K562 (cell line): ENCODE data around the gene CISD3. TPM values are rescaled to one million over a fixed set of nuclear protein-coding genes. Genes with fewer than 3 reads are reported as not detected.
A peak's percentile ranks its signal among the peaks of the same experiment; 100 is the strongest.

Experiments
- ATAC-seq: fragments of 200-7000 bp; cut with Tn5 transposase; 3 replicates; pipeline ENCODE4 v1.9.1; 2020; ENCODE audit warnings: moderate library complexity
- BruUV-seq: library from RNA; stranded (reverse); fragments of 400-500 nt; replicated peaks from 2 replicates; lab custom pipeline; 2021; lab: Mats Ljungman, UMichigan
- CTCF ChIA-PET: fragments of 300-600 bp; formaldehyde crosslinking; extraction: SDS; loops from one replicate; lab custom pipeline; 2021; ENCODE audit warnings: low intra/inter-chr PET ratio; lab: Yijun Ruan, JAX
- POLR2A ChIA-PET: fragments of 300-600, 350-650 bp; sonication (Branson Sonifier 250); formaldehyde crosslinking; extraction: SDS; loops from one replicate; lab custom pipeline; 2021; ENCODE audit warnings: antibody characterized with exemption, inconsistent platforms; lab: Yijun Ruan, JAX
- DNase-seq, 4 experiments: peaks; one replicate each; pipeline versions ENCODE4 v3.0.0 to v3.0.0-alpha.2; 2011 to 2018; ENCODE audit warnings: low spot score in 3 of 4, mixed read lengths in 3 of 4; ENCODE audit errors: extremely low read depth in 1 of 4
- FAIRE-seq: peaks from 2 replicates; lab custom pipeline; 2011; peaks lifted over from hg19 to GRCh38; lab: Jason Lieb, UNC
- H2AFZ ChIP-seq: 2 replicates; pipeline ENCODE4 v1.6.0; 2011; ENCODE audit warnings: low read depth, low read length, control low read depth, inconsistent platforms
- H3K27ac ChIP-seq: fragments of 200-600 bp; 3 replicates; pipeline ENCODE4 v1.8.0; 2011; ENCODE audit warnings: low read depth, mild to moderate bottlenecking, control low read depth, inconsistent platforms, low read length, moderate library complexity, mixed read lengths; ENCODE audit errors: extremely low read depth
- H3K27me3 ChIP-seq, 2 experiments: fragments of 300-600 bp in 1 of 2; 2 replicates in 1 of 2; 3 replicates in 1 of 2; pipeline versions ENCODE4 v1.6.0 to v1.8.0; 2011; ENCODE audit warnings: inconsistent platforms in 2 of 2, low read length in 2 of 2, mild to moderate bottlenecking in 1 of 2, mixed read lengths in 1 of 2, moderate library complexity in 1 of 2; ENCODE audit not compliant: control insufficient read depth in 2 of 2, insufficient read depth in 2 of 2
- H3K36me3 ChIP-seq: fragments of 300-600 bp; 3 replicates; pipeline ENCODE4 v1.8.0; 2011; ENCODE audit warnings: mild to moderate bottlenecking, low read length, inconsistent platforms; ENCODE audit not compliant: control insufficient read depth, insufficient read depth
- H3K4me1 ChIP-seq, 2 experiments: fragments of 200-600 bp in 1 of 2; replicated peaks in 1 of 2; 2 replicates in 1 of 2; 3 replicates in 1 of 2; pipeline versions ENCODE4 v1.5.1 to v1.8.0; 2011; ENCODE audit warnings: inconsistent platforms in 2 of 2, low read length in 2 of 2, mild to moderate bottlenecking in 1 of 2, mixed read lengths in 1 of 2, moderate library complexity in 1 of 2; ENCODE audit not compliant: control insufficient read depth in 2 of 2, insufficient read depth in 2 of 2
- H3K4me2 ChIP-seq: 2 replicates; pipeline ENCODE4 v1.6.1; 2011; ENCODE audit warnings: low read length, control low read depth, inconsistent platforms, mixed read lengths; ENCODE audit not compliant: insufficient read depth
- H3K4me3 ChIP-seq: fragments of 200-600 bp; sonication (generic), shearing (Covaris generic); 2 replicates; pipeline ENCODE4 v1.5.1; 2016; ENCODE audit warnings: control low read depth, inconsistent platforms
- H3K79me2 ChIP-seq: fragments of 200-600 bp; 3 replicates; pipeline ENCODE4 v1.8.0; 2011; ENCODE audit warnings: low read length, inconsistent platforms; ENCODE audit not compliant: control insufficient read depth, insufficient read depth
- H3K9ac ChIP-seq, 2 experiments: 2 replicates each; pipeline versions ENCODE4 v1.6.0 to v1.6.1; 2011; ENCODE audit warnings: low read depth in 2 of 2, low read length in 2 of 2, control low read depth in 1 of 2, inconsistent platforms in 1 of 2, mild to moderate bottlenecking in 1 of 2, mixed read lengths in 1 of 2; ENCODE audit not compliant: insufficient read depth in 1 of 2
- H3K9me1 ChIP-seq: one replicate; pipeline ENCODE4 v1.6.0; 2011; ENCODE audit warnings: inconsistent platforms, mild to moderate bottlenecking, low read length, moderate library complexity; ENCODE audit not compliant: control insufficient read depth, insufficient read depth
- H3K9me3 ChIP-seq: replicated peaks from 2 replicates; pipeline ENCODE4 v1.5.1; 2011; ENCODE audit warnings: low read depth, low read length, inconsistent platforms; ENCODE audit not compliant: control insufficient read depth, insufficient read depth
- H4K20me1 ChIP-seq: replicated peaks from 2 replicates; pipeline ENCODE4 v1.6.1; 2011; ENCODE audit warnings: low read length, inconsistent platforms, mixed read lengths; ENCODE audit not compliant: control insufficient read depth, insufficient read depth
- CBFA2T2 ChIP-seq: fragments of 450-650 bp; conservative IDR thresholded peaks from 2 replicates; pipeline ENCODE4 v1.6.1; 2017; ENCODE audit warnings: mild to moderate bottlenecking
- DDX20 ChIP-seq: fragments of 450-650 bp; IDR thresholded peaks from 2 replicates; pipeline ENCODE4 v1.6.1; 2016; ENCODE audit warnings: missing genetic modification characterization, low read depth, mild to moderate bottlenecking, missing compliant biosample characterization, moderate library complexity
- ELF1 ChIP-seq: fragments of 200-800 bp; sonication (Bioruptor generic); IDR thresholded peaks from 2 replicates; pipeline ENCODE4 v1.6.1; 2016; ENCODE audit warnings: missing genetic modification characterization, missing compliant biosample characterization
- ESRRA ChIP-seq: fragments of 450-650 bp; IDR thresholded peaks from 2 replicates; pipeline ENCODE4 v1.6.1; 2014; ENCODE audit warnings: low read depth, mild to moderate bottlenecking, moderate library complexity, borderline replicate concordance
- NEUROD1 ChIP-seq: fragments of 150-350 bp; IDR thresholded peaks from 2 replicates; pipeline ENCODE4 v1.6.1; 2014; ENCODE audit warnings: borderline replicate concordance, low read length, low read depth; ENCODE audit not compliant: partially characterized antibody
- PML ChIP-seq: IDR thresholded peaks from 2 replicates; pipeline ENCODE4 v1.6.1; 2012; ENCODE audit warnings: low read length, inconsistent platforms
- POLR3A ChIP-seq: IDR thresholded peaks from 2 replicates; pipeline ENCODE4 v1.6.1; 2011; ENCODE audit warnings: borderline replicate concordance, mild to moderate bottlenecking, moderate library complexity; ENCODE audit not compliant: insufficient read length, insufficient read depth; ENCODE audit errors: extremely low read depth
- RERE ChIP-seq: sonication (generic); formaldehyde crosslinking; IDR thresholded peaks from 2 replicates; pipeline ENCODE4 v1.8.0; 2023; ENCODE audit warnings: missing genetic modification reagents, mild to moderate bottlenecking, borderline replicate concordance
- SMAD4 ChIP-seq: fragments of 250-450 bp; sonication (Bioruptor Pico); conservative IDR thresholded peaks from 2 replicates; pipeline ENCODE4 v1.8.0; 2021; ENCODE audit warnings: inconsistent platforms, mild to moderate bottlenecking, moderate library complexity
- TBP ChIP-seq: optimal IDR thresholded peaks from 2 replicates; pipeline ENCODE3; 2011; ENCODE audit warnings: low read depth, low read length, improper control_type of control experiment
- TEAD2 ChIP-seq: fragments of 450-650 bp; IDR thresholded peaks from 2 replicates; pipeline ENCODE4 v1.6.1; 2016; ENCODE audit warnings: missing genetic modification characterization, control low read depth, missing compliant biosample characterization
- TFE3 ChIP-seq: fragments of 450-650 bp; formaldehyde crosslinking; IDR thresholded peaks from 2 replicates; pipeline ENCODE4 v1.4.0; 2020; ENCODE audit warnings: mild to moderate bottlenecking, mixed read lengths
- ZBTB12 ChIP-seq: fragments of 250-450 bp; sonication (Bioruptor Pico); IDR thresholded peaks from 2 replicates; pipeline ENCODE4 v1.4.0; 2020
- WGBS: fragments of 100-300 bp; shearing (Covaris generic); methylation state at CpG from one replicate; pipeline ENCODE4 v1.1.6; 2016; ENCODE audit warnings: low coverage, mixed read lengths; ENCODE audit not compliant: insufficient coverage; ENCODE audit errors: missing lambda C conversion rate; 5-methylcytosine and 5-hydroxymethylcytosine counted together
- in situ Hi-C: fragments of 300-500 bp; cut with MboI; formaldehyde crosslinking; loops from 4 replicates; pipeline ENCODE4 v1.15.0; 2018; ENCODE audit warnings: inconsistent platforms, mixed read lengths
- intact Hi-C: fragments of 100-400 bp; cut with micrococcal nuclease; formaldehyde crosslinking; loops from 2 replicates; pipeline ENCODE4 v1.14.2; 2022
- polyA plus RNA-seq, 8 experiments: library from polyadenylated mRNA; depleted of rRNA in 4 of 8; stranded (reverse) in 5 of 8; unstranded in 3 of 8; fragments of >200 nt; fragmentation: Nextera tagmentation in 2 of 8; fragmentation: Illumina TruSeq in 1 of 8; extraction: Ambion mirVana in 2 of 8; extraction: Trizol in 1 of 8; gene quantifications; 2 replicates each; pipeline versions ENCODE4 v1.2.1 to v1.2.3, GENCODE V29; 2011 to 2014; ENCODE audit warnings: inconsistent platforms in 1 of 8, missing spikeins in 1 of 8
- total RNA-seq, 7 experiments: library from RNA; depleted of rRNA in 6 of 7; stranded (reverse); fragments of >200 nt in 6 of 7; fragmentation: Illumina TruSeq in 2 of 7; extraction: Trizol in 2 of 7; gene quantifications; 2 replicates each; pipeline versions ENCODE4 v1.2.1 to v1.2.3, GENCODE V29; 2011 to 2021; ENCODE audit warnings: low replicate concordance in 1 of 7

CISD3 gene
- total and polyA plus RNA-seq, 9 of the 15 experiments (the other 6 are each of a cell fraction or from before 2014, with no cell fraction given), result 5.0 to 60.7 (median 15.7) TPM

GRCh38 chr17:38748149-38748891 is 18.2 kb downstream of the CISD3 start, which contains the start of gene PCGF2:
Gene PCGF2 (minus strand): TSS chr17:38748336. CDS start chr17:38740402, 7,934 bp downstream.
- H3K9me1 ChIP-seq, result peaks cover 4% of the 10 kb centered on the region
- in situ Hi-C loops, result no loop called here
- POLR2A ChIA-PET, result no interaction called here
- no TSS peak for BruUV-seq
- H3K9me3 ChIP-seq, result no peaks in the 10 kb centered on the region
- H3K9ac ChIP-seq, result peak within 1 kb of the TSS; percentile 90 to 94
- H4K20me1 ChIP-seq, result peaks cover 9% of the 10 kb centered on the region
- no peaks in the 10 kb centered on the region for H3K27me3 ChIP-seq
- peak within 1 kb of the TSS; percentile 92 for H3K4me2 ChIP-seq
- no peak for FAIRE-seq
- H2AFZ ChIP-seq, result peak within 1 kb of the TSS; percentile 91
- peaks cover 3% of the 10 kb centered on the region; the same call in 1 of the 3 replicates for H3K36me3 ChIP-seq
- H3K4me1 ChIP-seq, result peaks cover 20 to 61% of the 10 kb centered on the region in 2 experiments
- WGBS, result 10% methylated on average over 18 of the region's 47 CpGs
- H3K79me2 ChIP-seq, result peaks cover 84% of the 10 kb centered on the region
- peak; percentile 77 to 91 (median 81) for DNase-seq
- ATAC-seq, result no peak
- CTCF ChIA-PET, result interaction anchor here (0.5 kb wide), 1 partner anchor 204 kb away, joined by 4 read pairs; no protein-coding TSS in a partner anchor
- H3K27ac ChIP-seq, result peak within 1 kb of the TSS; percentile 86
- H3K4me3 ChIP-seq, result peak within 1 kb of the TSS; percentile 92
- intact Hi-C loops, result no loop called here
- TF ChIP-seq CBFA2T2 (peak; percentile 51), DDX20 (tag) (no peak), ESRRA (0 out of 2 replicates have a peak, but pooled peaks have one; percentile 27), SMAD4 (CRISPR knock-in tag) (peak; percentile 38; the same call in 1 of the 2 replicates), TBP (peak; percentile 27), TEAD2 (tag) (no peak), TFE3 (CRISPR knock-in tag) (peak; percentile 88), PML (no peak), ZBTB12 (CRISPR knock-in tag) (no peak), NEUROD1 (no peak), RERE (CRISPR knock-in tag) (no peak), ELF1 (tag) (no peak), POLR3A (no peak)
